Endothelial cell of umbilical vein (primary cell): ENCODE results near the gene CTTNBP2. TPM values are rescaled to one million over a fixed set of nuclear protein-coding genes. Genes with fewer than 3 reads are reported as not detected.

ENCODE experiments used
- BruUV-seq: library from RNA; stranded (reverse); fragments of 400-500 nt; replicated peaks from 2 replicates; lab custom pipeline; 2021; lab: Mats Ljungman, UMichigan
- CTCF ChIA-PET: fragments of 300-600, 350-600 bp; sonication (Branson Sonifier 250); formaldehyde crosslinking; loops from one replicate; lab custom pipeline; 2021; ENCODE audit warnings: antibody characterized with exemption, inconsistent platforms; lab: Charles Lee
- POLR2A ChIA-PET: fragments of 300-600, 350-600 bp; sonication (Branson Sonifier 250); formaldehyde crosslinking; loops from one replicate; lab custom pipeline; 2021; ENCODE audit warnings: antibody characterized with exemption, inconsistent platforms; lab: Charles Lee
- DNase-seq: peaks from one replicate; pipeline ENCODE4 v3.0.0-alpha.2; 2011; ENCODE audit warnings: low read depth, low spot score
- FAIRE-seq: peaks from 2 replicates; lab custom pipeline; 2011; peaks lifted over from hg19 to GRCh38; lab: Jason Lieb, UNC
- H2AFZ ChIP-seq: 2 replicates; pipeline ENCODE4 v1.6.0; 2012; ENCODE audit warnings: low read depth, low read length, control low read depth, inconsistent platforms
- H3K27ac ChIP-seq: 2 replicates; pipeline ENCODE4 v1.5.1; 2011; ENCODE audit warnings: low read depth, mild to moderate bottlenecking, control low read depth, low read length, moderate library complexity; ENCODE audit not compliant: insufficient read depth
- H3K27me3 ChIP-seq, 2 experiments: 2 replicates each; pipeline versions ENCODE4 v1.6.0 to v1.6.1; 2011; ENCODE audit warnings: low read length in 2 of 2, mixed read lengths in 1 of 2; ENCODE audit not compliant: control insufficient read depth in 2 of 2, insufficient read depth in 2 of 2
- H3K36me3 ChIP-seq, 2 experiments: 2 replicates in 1 of 2; 3 replicates in 1 of 2; pipeline ENCODE4 v1.5.1; 2011; ENCODE audit warnings: low read length in 2 of 2, mild to moderate bottlenecking in 1 of 2, moderate library complexity in 1 of 2; ENCODE audit not compliant: control insufficient read depth in 2 of 2, insufficient read depth in 2 of 2; ENCODE audit errors: extremely low read depth in 1 of 2
- H3K4me1 ChIP-seq: 3 replicates; pipeline ENCODE4 v1.5.1; 2011; ENCODE audit warnings: mild to moderate bottlenecking, low read length; ENCODE audit not compliant: control insufficient read depth, insufficient read depth; ENCODE audit errors: extremely low read depth
- H3K4me2 ChIP-seq: 2 replicates; pipeline ENCODE4 v1.6.1; 2011; ENCODE audit warnings: low read length, control low read depth, mixed read lengths; ENCODE audit not compliant: insufficient read depth
- H3K4me3 ChIP-seq, 3 experiments: fragments of 200-600 bp in 1 of 3; sonication (generic), shearing (Covaris generic) in 1 of 3; replicated peaks in 1 of 3; 2 replicates each; pipeline ENCODE4 v1.5.1; 2011 to 2016; ENCODE audit warnings: control low read depth in 3 of 3, low read length in 3 of 3, mild to moderate bottlenecking in 2 of 3, inconsistent platforms in 1 of 3, low read depth in 1 of 3, moderate library complexity in 1 of 3; ENCODE audit not compliant: insufficient read depth in 1 of 3
- H3K79me2 ChIP-seq: 2 replicates; pipeline ENCODE4 v1.6.0; 2012; ENCODE audit warnings: low read length, inconsistent platforms; ENCODE audit not compliant: control insufficient read depth, insufficient read depth
- H3K9ac ChIP-seq: replicated peaks from 2 replicates; pipeline ENCODE3; 2011; ENCODE audit warnings: low read length, control low read depth; ENCODE audit not compliant: insufficient read depth; ENCODE audit errors: extremely low read depth
- H3K9me1 ChIP-seq: replicated peaks from 3 replicates; pipeline ENCODE4 v1.6.0; 2011; ENCODE audit warnings: mild to moderate bottlenecking, low read length; ENCODE audit not compliant: control insufficient read depth, insufficient read depth; ENCODE audit errors: extremely low read depth
- H3K9me3 ChIP-seq: replicated peaks from 2 replicates; pipeline ENCODE4 v1.5.1; 2012; ENCODE audit warnings: low read length, inconsistent platforms; ENCODE audit not compliant: control insufficient read depth, insufficient read depth
- H4K20me1 ChIP-seq: replicated peaks from 2 replicates; pipeline ENCODE3; 2011; ENCODE audit warnings: mild to moderate bottlenecking, low read length; ENCODE audit not compliant: control insufficient read depth, insufficient read depth; ENCODE audit errors: extremely low read depth
- CTCF ChIP-seq, 2 donors: IDR thresholded peaks; 1 replicate in 1 of 2; 2 replicates in 1 of 2; pipeline ENCODE4 v1.5.1; 2011; ENCODE audit warnings: low read length in 2 of 2, mild to moderate bottlenecking in 2 of 2, moderate library complexity in 2 of 2, control low read depth in 1 of 2, inconsistent platforms in 1 of 2, low read depth in 1 of 2; ENCODE audit not compliant: insufficient read depth in 1 of 2; ENCODE audit errors: extremely low read depth in 1 of 2
- EZH2 ChIP-seq: IDR thresholded peaks from 2 replicates; pipeline ENCODE4 v1.6.1; 2012; ENCODE audit warnings: borderline replicate concordance, low read depth, mild to moderate bottlenecking, moderate library complexity, low read length, inconsistent platforms; ENCODE audit not compliant: severe bottlenecking
- FOS ChIP-seq: IDR thresholded peaks from 2 replicates; pipeline ENCODE4 v1.6.1; 2011; ENCODE audit warnings: mild to moderate bottlenecking, low read length, moderate library complexity, borderline replicate concordance; ENCODE audit not compliant: insufficient read depth
- GATA2 ChIP-seq: IDR thresholded peaks from 2 replicates; pipeline ENCODE4 v1.7.0; 2011; ENCODE audit warnings: low read depth, mild to moderate bottlenecking, moderate library complexity, mixed read lengths, low read length; ENCODE audit not compliant: insufficient read length, insufficient read depth
- JUN ChIP-seq: IDR thresholded peaks from 2 replicates; pipeline ENCODE4 v1.6.1; 2011; ENCODE audit warnings: borderline replicate concordance, low read depth; ENCODE audit not compliant: insufficient read length, insufficient read depth
- MAX ChIP-seq: IDR thresholded peaks from 2 replicates; pipeline ENCODE4 v1.6.1; 2011; ENCODE audit not compliant: insufficient read depth, insufficient read length
- MYC ChIP-seq: IDR thresholded peaks from one replicate; pipeline ENCODE4 v1.6.1; 2011; ENCODE audit warnings: mild to moderate bottlenecking, low read depth, low read length
- POLR2A ChIP-seq: IDR thresholded peaks from 2 replicates; pipeline ENCODE4 v1.6.1; 2012; ENCODE audit warnings: low read depth, mild to moderate bottlenecking, control low read depth, low read length
- POLR2AphosphoS5 ChIP-seq: IDR thresholded peaks from 2 replicates; pipeline ENCODE4 v1.6.1; 2012; ENCODE audit warnings: low read depth, mild to moderate bottlenecking, control low read depth, low read length, moderate library complexity; ENCODE audit not compliant: insufficient read depth
- dilution Hi-C: fragments of 300-500 bp; cut with MboI; formaldehyde crosslinking; loops from one replicate; pipeline ENCODE4 v1.15.0; 2019; ENCODE audit warnings: low sequenced_read_pairs; ENCODE audit not compliant: extremely low pct_ligation_motif_present
- intact Hi-C: fragments of 100-400 bp; cut with micrococcal nuclease; formaldehyde crosslinking; loops from one replicate; pipeline ENCODE4 v1.10.0; 2022
- polyA plus RNA-seq, 4 experiments: library from polyadenylated mRNA; depleted of rRNA in 3 of 4; stranded (reverse) in 3 of 4; unstranded in 1 of 4; fragments of >200 nt; gene quantifications; 2 replicates each; pipeline versions ENCODE4 v1.2.1 to v1.2.3, GENCODE V29; 2011 to 2012; ENCODE audit warnings: missing spikeins in 1 of 4
- total RNA-seq: library from RNA; stranded (reverse); gene quantifications from 2 replicates; pipeline ENCODE4 v1.2.3, GENCODE V29; 2021

CTTNBP2 gene
- total and polyA plus RNA-seq, 2 donors (not counting 3 experiments of a cell fraction or from before 2014, with no cell fraction given), result 0.08 to 0.35 TPM

GRCh38 chr7:117704063-117704462 is 169.2 kb downstream of the CTTNBP2 start:
- H3K9me1 ChIP-seq, result no peaks in the 10 kb centered on the region
- DNase-seq (no peak), FAIRE-seq (no peak)
- H3K9me3 ChIP-seq, result no peaks in the 10 kb centered on the region
- H3K27me3 ChIP-seq, result no peaks in the 10 kb centered on the region
- TF ChIP-seq POLR2A (no peak), FOS (no peak), JUN (no peak), CTCF (IDR thresholded peaks at IDR 0.05; ENCODE audit: extremely low read depth in 1 of 2, insufficient read depth in 1 of 2, low read depth in 1 of 2, low read length in 2 of 2) (no peak), MYC (no peak), GATA2 (no peak)
- no peaks in the 10 kb centered on the region for H4K20me1 ChIP-seq
- no peaks in the 10 kb centered on the region for H3K4me1 ChIP-seq
- dilution Hi-C loops (no loop called here), intact Hi-C loops (no loop called here)
- no peak overlapping the region for H2AFZ ChIP-seq
- H3K4me3 ChIP-seq, result no peak overlapping the region
- ChIA-PET CTCF (no interaction called here), POLR2A (no interaction called here)
- BruUV-seq, result no TSS peak
- H3K4me2 ChIP-seq, result no peak overlapping the region
- H3K79me2 ChIP-seq, result no peaks in the 10 kb centered on the region
- no peak overlapping the region for H3K27ac ChIP-seq
- no peaks in the 10 kb centered on the region for H3K36me3 ChIP-seq
- H3K9ac ChIP-seq, result no peak overlapping the region

- Histone ChIP-seq H3K4me1 (no peaks in the 10 kb centered on the region), H4K20me1 (no peaks in the 10 kb centered on the region), H3K9ac (no peak overlapping the region), H3K9me3 (no peaks in the 10 kb centered on the region), H3K4me3 (no peak overlapping the region), H3K79me2 (no peaks in the 10 kb centered on the region), H2AFZ (no peak overlapping the region), H3K4me2 (no peak overlapping the region), H3K36me3 (no peaks in the 10 kb centered on the region), H3K27ac (no peak overlapping the region), H3K9me1 (no peaks in the 10 kb centered on the region), H3K27me3 (no peaks in the 10 kb centered on the region)
- no TSS peak for BruUV-seq
- dilution Hi-C loops (no loop called here), intact Hi-C loops (no loop called here)
- CTCF ChIA-PET, result interaction anchor here (1.0 kb wide), 1 partner anchor 18 kb away, joined by 3 read pairs; no protein-coding TSS in a partner anchor
- FAIRE-seq (no peak), DNase-seq (no peak)
- POLR2A ChIA-PET, result no interaction called here
- no peak for TF ChIP-seq MAX
- TF ChIP-seq MYC, result no peak
- no peak for TF ChIP-seq POLR2A
- TF ChIP-seq POLR2AphosphoS5, result no peak
- TF ChIP-seq JUN, result no peak
- TF ChIP-seq EZH2, result no peak
- TF ChIP-seq GATA2, result no peak
- TF ChIP-seq CTCF (IDR thresholded peaks at IDR 0.05; ENCODE audit: extremely low read depth in 1 of 2, insufficient read depth in 1 of 2, low read depth in 1 of 2, low read length in 2 of 2), result no peak
- no peak for TF ChIP-seq FOS
Observed at GRCh38 chr7:117698018-117698417, 175.2 kb downstream of the CTTNBP2 start.
